Mesothelial cell of epicardium (in vitro differentiated cells): Measurements from ENCODE around the gene THADA. TPM values are rescaled to one million over a fixed set of nuclear protein-coding genes. Genes with fewer than 3 reads are reported as not detected.

ENCODE experiments used
- DNase-seq, 2 experiments: peaks; one replicate each; pipeline ENCODE4 v3.0.0; 2021; ENCODE audit warnings: low spot score in 2 of 2; ENCODE audit not compliant: unreplicated experiment in 2 of 2
- H3K27ac Mint-ChIP-seq: 2 replicates; pipeline ENCODE4 v1.8.0; 2021; ENCODE audit warnings: mixed read lengths
- H3K27me3 Mint-ChIP-seq: 2 replicates; pipeline ENCODE4 v1.8.0; 2021; ENCODE audit warnings: low read depth, mixed read lengths
- H3K36me3 Mint-ChIP-seq: 2 replicates; pipeline ENCODE4 v1.8.0; 2021; ENCODE audit warnings: mixed read lengths
- H3K4me1 Mint-ChIP-seq: 2 replicates; pipeline ENCODE4 v1.8.0; 2021; ENCODE audit warnings: mixed read lengths
- H3K4me3 Mint-ChIP-seq: 2 replicates; pipeline ENCODE4 v1.8.0; 2021; ENCODE audit warnings: mild to moderate bottlenecking, moderate library complexity, mixed read lengths
- H3K9me3 Mint-ChIP-seq: 2 replicates; pipeline ENCODE4 v1.8.0; 2021; ENCODE audit warnings: mixed read lengths
- CTCF ChIP-seq: fragments of 200-600 bp; sonication (generic); IDR thresholded peaks from one replicate; pipeline ENCODE4 v1.5.0; 2021; ENCODE audit warnings: antibody characterized with exemption; ENCODE audit not compliant: unreplicated experiment
- total RNA-seq: library from RNA; stranded (reverse); gene quantifications from 3 replicates; pipeline ENCODE4 v1.2.1, GENCODE V29; 2021

Gene THADA
- total RNA-seq, 1 donor from 2014 or later = 33.6 TPM

GRCh38 chr2:43541165-43541564 is 54.7 kb downstream of the THADA start:
- H3K27ac Mint-ChIP-seq = no peak overlapping the region
- no peak overlapping the region for H3K4me3 Mint-ChIP-seq
- H3K4me1 Mint-ChIP-seq = peaks cover 17% of the 10 kb centered on the region
- H3K27me3 Mint-ChIP-seq = no peaks in the 10 kb centered on the region
- H3K9me3 Mint-ChIP-seq = no peaks in the 10 kb centered on the region
- TF ChIP-seq CTCF = no peak
- no peak for DNase-seq
- no peaks in the 10 kb centered on the region for H3K36me3 Mint-ChIP-seq

DNA sequence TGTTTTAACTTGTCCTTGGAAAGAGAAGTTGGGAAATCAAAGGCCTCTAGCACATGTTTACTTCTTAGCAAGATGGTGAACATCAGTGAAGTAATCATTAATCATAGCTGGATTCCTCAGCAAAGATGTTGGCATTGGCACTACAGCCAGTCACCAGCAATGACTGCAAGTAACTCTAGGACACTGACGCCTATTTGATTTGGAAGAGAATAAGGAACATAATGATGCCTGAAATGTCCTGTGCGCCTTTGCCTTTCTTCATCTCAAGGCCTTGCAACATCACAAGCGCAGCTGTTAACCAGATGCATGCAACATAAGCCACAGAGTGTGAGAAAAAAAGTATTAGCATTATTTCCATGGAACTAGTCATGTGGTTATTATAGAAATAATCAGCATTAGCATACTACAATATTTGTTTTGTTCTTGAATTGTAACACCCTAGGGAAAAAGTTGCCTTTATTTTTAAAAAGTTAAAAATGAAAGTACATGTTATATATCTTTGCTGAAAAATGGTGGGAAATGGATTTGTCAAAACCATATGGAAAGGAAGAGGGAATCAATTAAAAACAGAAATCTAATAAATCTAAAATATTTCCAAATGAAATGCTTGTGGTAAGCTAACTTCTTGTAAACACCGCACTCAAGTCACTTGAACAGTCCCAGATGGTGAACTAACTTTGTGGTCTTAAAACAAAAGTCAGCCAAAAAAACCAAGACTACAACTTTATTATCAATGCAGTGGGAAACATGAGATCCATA is 55.6 kb downstream of the THADA start:
- H3K27me3 Mint-ChIP-seq = no peaks in the 10 kb centered on the region
- peaks cover 3% of the 10 kb centered on the region for H3K36me3 Mint-ChIP-seq
- peaks cover 17% of the 10 kb centered on the region for H3K4me1 Mint-ChIP-seq
- DNase-seq = no peak
- H3K27ac Mint-ChIP-seq = peak overlapping the region; percentile 67
- H3K4me3 Mint-ChIP-seq = no peak overlapping the region
- H3K9me3 Mint-ChIP-seq = no peaks in the 10 kb centered on the region
- TF ChIP-seq CTCF = no peak

DNA sequence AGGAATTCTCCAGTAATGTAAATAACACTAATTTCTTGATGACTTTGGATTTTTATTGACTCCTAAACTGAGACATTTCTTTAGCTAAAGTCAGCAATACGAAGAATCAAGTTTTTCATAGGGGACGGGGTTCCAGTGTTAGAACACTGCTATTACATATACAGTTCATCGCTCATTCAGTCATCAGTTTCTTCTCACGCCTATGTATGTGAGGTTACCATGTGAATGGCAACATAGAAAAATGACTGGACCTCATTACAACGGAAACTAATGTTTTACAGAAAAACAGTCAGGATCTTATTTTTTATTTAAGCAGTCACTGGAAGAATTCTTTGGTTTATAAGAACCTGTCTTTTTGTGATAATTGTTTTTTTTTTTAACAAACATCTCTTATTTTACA is 56.4 kb downstream of the THADA start:
- peaks cover 4% of the 10 kb centered on the region for H3K9me3 Mint-ChIP-seq
- peaks cover 9% of the 10 kb centered on the region for H3K36me3 Mint-ChIP-seq
- H3K27me3 Mint-ChIP-seq = no peaks in the 10 kb centered on the region
- no peak for TF ChIP-seq CTCF
- H3K4me1 Mint-ChIP-seq = peaks cover 17% of the 10 kb centered on the region
- no peak overlapping the region for H3K27ac Mint-ChIP-seq
- H3K4me3 Mint-ChIP-seq = no peak overlapping the region
- no peak for DNase-seq

GRCh38 chr2:43538034-43538670 is 57.7 kb downstream of the THADA start:
- no peak for DNase-seq
- TF ChIP-seq CTCF = no peak
- Mint-ChIP-seq H3K4me3 (no peak overlapping the region), H3K27me3 (no peaks in the 10 kb centered on the region), H3K36me3 (peaks cover 15% of the 10 kb centered on the region), H3K27ac (peak overlapping the region; percentile 47), H3K9me3 (peaks cover 6% of the 10 kb centered on the region), H3K4me1 (peaks cover 17% of the 10 kb centered on the region)

- H3K4me1 Mint-ChIP-seq = peaks cover 17% of the 10 kb centered on the region
These were observed 58.7 kb downstream of the THADA start for GRCh38 chr2:43537137-43537536.

More at GRCh38 chr2:43537137-43537536, 58.7 kb downstream of the THADA start:
- no peak for TF ChIP-seq CTCF
- no peak for DNase-seq
- Mint-ChIP-seq H3K4me3 (no peak overlapping the region), H3K36me3 (peaks cover 22% of the 10 kb centered on the region), H3K27me3 (no peaks in the 10 kb centered on the region), H3K27ac (no peak overlapping the region), H3K9me3 (peaks cover 13% of the 10 kb centered on the region)
